SU-DHL-6 (cell line): ENCODE data around the gene SULT2B1.
"Not testable (repeated sequence)": the region's sequence is repeated elsewhere in the genome, so short reads cannot be mapped to it uniquely, and the experiment has no call there.

Experiments
- EZH2phosphoT487 ChIP-seq: fragments of 200-600 bp; sonication (generic), shearing (Covaris generic); conservative IDR thresholded peaks from 2 replicates; pipeline ENCODE4 v1.6.1; 2018; ENCODE audit warnings: mild to moderate bottlenecking, antibody characterized with exemption, low read length, moderate library complexity, mixed read lengths
- TF ChIP-seq, protein P1 (sequence below): fragments of 200-600 bp; sonication (generic); IDR thresholded peaks from one replicate; pipeline ENCODE4 v1.5.1; 2017; ENCODE audit warnings: antibody characterized with exemption, mild to moderate bottlenecking, low read length, moderate library complexity; ENCODE audit not compliant: insufficient read depth, poor library complexity, severe bottlenecking

DNA sequence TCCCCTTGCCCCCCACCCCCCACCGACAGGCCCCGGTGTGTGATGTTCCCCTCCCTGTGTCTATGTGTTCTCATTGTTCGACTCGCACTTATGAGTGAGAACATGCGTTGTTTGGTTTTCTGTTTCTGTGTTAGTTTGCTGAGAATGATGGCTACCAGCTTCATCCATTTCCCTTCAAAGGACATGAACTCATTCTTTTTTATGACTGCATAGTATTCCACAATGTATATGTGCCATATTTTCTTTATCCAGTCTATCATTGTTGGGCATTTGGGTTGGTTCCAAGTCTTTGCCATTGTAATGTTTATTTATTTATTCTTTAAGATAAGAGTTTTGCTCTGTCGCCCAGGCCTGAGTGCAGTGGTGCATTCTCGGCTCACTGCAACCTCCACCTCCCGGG lies 13.9 kb upstream of the SULT2B1 start:
- TF ChIP-seq, protein P1, sequence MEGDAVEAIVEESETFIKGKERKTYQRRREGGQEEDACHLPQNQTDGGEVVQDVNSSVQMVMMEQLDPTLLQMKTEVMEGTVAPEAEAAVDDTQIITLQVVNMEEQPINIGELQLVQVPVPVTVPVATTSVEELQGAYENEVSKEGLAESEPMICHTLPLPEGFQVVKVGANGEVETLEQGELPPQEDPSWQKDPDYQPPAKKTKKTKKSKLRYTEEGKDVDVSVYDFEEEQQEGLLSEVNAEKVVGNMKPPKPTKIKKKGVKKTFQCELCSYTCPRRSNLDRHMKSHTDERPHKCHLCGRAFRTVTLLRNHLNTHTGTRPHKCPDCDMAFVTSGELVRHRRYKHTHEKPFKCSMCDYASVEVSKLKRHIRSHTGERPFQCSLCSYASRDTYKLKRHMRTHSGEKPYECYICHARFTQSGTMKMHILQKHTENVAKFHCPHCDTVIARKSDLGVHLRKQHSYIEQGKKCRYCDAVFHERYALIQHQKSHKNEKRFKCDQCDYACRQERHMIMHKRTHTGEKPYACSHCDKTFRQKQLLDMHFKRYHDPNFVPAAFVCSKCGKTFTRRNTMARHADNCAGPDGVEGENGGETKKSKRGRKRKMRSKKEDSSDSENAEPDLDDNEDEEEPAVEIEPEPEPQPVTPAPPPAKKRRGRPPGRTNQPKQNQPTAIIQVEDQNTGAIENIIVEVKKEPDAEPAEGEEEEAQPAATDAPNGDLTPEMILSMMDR = not testable (repeated sequence)
- TF ChIP-seq EZH2phosphoT487 = not testable (repeated sequence)
